Stimulated activated CD4-positive, alpha-beta T cell treated with anti-CD3 and anti-CD28 coated beads, Interleukin-12 subunit alpha, Interleukin-12 subunit beta, amount 100 ng/mL, for 4 hours (primary cell): ENCODE data around the gene DTNBP1.

Source experiments
- DNase-seq: peaks from one replicate; pipeline ENCODE4 v3.0.0-alpha.2; 2020

The DTNBP1 gene, protein sequence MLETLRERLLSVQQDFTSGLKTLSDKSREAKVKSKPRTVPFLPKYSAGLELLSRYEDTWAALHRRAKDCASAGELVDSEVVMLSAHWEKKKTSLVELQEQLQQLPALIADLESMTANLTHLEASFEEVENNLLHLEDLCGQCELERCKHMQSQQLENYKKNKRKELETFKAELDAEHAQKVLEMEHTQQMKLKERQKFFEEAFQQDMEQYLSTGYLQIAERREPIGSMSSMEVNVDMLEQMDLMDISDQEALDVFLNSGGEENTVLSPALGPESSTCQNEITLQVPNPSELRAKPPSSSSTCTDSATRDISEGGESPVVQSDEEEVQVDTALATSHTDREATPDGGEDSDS

GRCh38 chr6:15662326-15663129 is at the start of gene DTNBP1:
TSS of gene DTNBP1 (minus strand) at chr6:15663028. CDS start at chr6:15662869, 159 bp downstream.
- peak; percentile 84 for DNase-seq

GRCh38 chr6:15709651-15710269 is 46.9 kb upstream of the DTNBP1 start:
- no peak for DNase-seq

DNA sequence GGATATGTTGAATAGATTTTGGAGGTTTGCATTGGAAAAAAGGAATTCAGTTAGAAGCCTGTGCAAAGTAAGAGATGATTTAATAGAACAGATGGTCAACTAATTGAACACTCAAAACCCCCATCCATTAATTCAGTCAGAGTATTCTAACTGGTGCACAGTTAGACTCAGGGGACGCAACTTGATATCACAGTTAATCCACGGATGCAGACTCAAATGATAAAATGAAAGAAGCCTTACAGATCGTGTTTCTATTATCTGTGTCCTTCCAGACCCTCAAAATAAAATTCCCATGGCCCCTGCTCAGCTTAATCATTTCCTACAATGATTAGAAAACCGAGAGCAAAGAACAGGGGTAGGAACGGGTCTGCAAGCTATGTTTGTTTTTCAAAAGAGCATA is 45.4 kb upstream of the DTNBP1 start:
- DNase-seq, result no peak

DNA sequence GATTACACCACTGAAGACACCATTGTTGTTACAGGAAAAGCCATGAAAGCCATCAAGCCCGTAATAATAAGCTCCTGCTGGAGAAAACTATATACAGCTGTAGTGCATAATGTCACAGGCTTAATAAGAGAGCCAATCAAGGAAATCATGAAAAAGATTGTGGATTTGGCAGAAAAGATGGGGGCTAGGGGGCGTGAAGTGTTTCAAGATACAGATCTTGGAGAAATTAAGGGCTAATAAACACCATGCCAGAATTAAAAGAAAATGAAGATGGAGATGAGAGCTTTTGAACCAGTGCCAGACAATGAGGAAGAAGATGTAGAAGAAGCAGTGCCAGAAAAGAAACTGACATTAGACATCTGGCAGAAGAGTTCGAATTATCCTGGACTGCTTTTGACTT is 43.2 kb upstream of the DTNBP1 start:
- DNase-seq, result no peak

- no peak for DNase-seq
Measured at GRCh38 chr6:15698471-15698870, 35.6 kb upstream of the DTNBP1 start.

DNA sequence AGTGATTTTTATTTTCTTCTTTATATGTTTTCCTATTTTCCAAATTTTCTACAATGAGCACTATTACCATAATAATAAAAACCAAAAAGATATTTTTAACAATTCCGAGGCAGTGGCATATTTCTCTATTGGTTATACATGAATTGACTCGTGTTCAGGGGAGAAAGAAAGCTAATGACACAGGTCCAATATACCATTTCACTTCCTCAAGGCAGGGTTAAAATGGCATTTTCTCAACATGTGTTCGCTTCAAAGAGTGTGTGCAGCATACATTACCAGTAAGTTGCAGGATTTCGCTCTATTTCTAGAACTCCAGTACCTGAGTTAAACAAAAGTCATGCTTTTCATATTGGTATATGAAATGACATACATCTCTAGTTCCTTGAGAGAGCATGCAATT is 35.1 kb upstream of the DTNBP1 start:
- no peak for DNase-seq

- peak; percentile 73 for DNase-seq
Measured at GRCh38 chr6:15691250-15691869, 28.5 kb upstream of the DTNBP1 start.

GRCh38 chr6:15690510-15690909 is 27.7 kb upstream of the DTNBP1 start:
- no peak for DNase-seq

- DNase-seq, result no peak
Measured at GRCh38 chr6:15689586-15690482, 27.0 kb upstream of the DTNBP1 start.

- no peak for DNase-seq
Measured at GRCh38 chr6:15685619-15686018, 22.8 kb upstream of the DTNBP1 start.

DNA sequence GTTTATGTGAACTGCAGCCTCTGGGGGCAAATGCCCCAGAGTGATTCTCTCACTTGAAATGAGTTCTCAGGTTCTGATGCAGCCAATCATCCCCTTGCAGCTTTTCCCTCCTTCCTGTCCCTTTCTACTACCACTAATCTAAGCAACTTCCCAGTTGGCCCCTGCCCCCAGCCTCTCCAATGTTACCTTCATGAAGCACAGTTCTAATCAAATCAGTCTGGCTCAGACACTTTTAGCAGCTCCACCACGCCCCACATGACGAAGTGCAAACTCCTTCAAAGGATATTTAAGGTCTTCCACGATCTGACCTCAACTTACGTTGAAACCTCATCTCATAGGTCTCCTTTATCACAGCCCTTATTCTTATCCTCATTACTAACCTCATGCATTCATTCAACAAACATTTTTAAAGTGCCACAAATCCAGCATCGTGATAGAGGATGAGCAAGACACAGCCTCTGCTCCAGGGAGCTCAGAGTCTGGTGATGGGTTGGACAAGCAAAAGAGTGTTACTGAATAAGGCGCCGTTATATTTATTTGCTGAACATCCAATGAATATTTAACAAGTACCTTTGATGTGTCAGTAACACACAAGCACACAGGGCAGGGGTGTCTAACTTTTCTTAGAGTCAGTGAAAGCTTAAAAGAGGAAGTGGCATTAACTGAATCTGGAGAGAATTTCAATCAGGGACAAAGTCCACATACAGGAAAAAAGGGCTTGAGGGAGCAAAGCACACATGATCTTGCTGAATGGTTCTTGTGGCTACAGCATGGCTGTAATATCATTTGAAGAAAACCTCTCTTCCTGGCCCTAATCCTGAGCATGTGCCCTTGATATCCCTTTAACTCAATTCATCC is 20.4 kb upstream of the DTNBP1 start:
- no peak for DNase-seq

DNA sequence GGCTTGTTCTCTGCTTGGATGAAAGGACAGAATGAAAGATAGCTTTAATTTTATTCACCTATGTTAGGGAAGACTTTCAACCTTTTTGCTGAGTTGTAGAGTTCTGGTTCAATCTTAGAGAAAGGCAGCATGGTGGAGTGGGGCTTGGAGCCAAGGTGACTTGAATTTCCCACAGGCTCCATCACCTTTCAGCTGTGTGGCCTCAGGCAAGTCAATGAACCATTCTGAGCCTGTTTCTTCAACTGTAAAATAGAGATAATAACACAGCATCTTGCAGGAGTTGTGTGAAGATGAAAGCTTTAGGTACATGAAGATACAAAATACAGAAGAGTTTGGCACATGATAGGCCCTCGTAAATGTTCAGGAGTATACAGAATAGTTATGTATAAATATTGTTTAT is 19.1 kb upstream of the DTNBP1 start:
- DNase-seq, result no peak

- DNase-seq, result no peak
Measured at GRCh38 chr6:15678514-15678913, 15.7 kb upstream of the DTNBP1 start.

DNA sequence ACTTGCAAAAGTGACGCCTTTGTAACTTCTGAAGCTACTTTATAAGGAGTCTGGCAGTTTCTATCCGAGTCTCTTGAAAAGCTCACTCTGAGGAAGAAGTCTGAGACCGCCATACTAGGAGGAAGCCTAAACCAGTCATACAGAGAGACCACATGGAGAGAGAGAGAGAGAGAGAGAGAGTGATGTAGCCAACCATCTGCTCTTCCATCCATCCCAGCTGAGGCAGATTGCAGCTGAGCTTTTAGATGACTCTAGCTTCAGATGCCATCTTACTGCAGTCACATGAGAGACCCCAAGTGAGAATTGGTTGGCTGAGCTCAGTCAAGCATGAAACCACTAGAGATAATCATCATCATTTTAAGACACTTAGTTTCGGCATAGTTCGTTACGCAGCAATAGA is 15.0 kb upstream of the DTNBP1 start:
- DNase-seq, result no peak

GRCh38 chr6:15675536-15676220 is 12.8 kb upstream of the DTNBP1 start:
- no peak for DNase-seq

- DNase-seq, result no peak
Measured at GRCh38 chr6:15674690-15675386, 12.0 kb upstream of the DTNBP1 start.

GRCh38 chr6:15673666-15674065 is 10.8 kb upstream of the DTNBP1 start:
- DNase-seq, result no peak

- no peak for DNase-seq
Measured at GRCh38 chr6:15672818-15673217, 10.0 kb upstream of the DTNBP1 start.

- DNase-seq, result no peak
Measured at GRCh38 chr6:15672291-15672690, 9.5 kb upstream of the DTNBP1 start.

DNA sequence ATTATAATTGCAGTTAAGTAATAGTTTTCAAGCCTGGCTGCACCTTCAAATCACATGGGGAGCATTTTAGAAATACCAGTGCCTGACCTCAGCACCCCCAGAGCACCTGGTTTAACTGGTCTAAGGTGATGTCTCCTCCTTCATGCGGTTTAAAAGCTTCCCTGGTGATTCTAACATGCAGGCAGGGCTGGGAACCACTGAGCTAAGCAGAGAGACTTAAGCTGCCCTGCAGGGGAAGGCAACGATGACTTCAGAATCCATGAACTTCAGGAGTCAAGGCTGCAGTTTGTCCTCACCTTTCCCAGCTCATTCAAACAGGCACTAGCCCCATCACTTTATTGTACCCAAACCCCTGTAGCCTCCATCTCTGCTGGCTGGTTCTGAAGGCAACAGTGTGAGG is 6.1 kb upstream of the DTNBP1 start:
- DNase-seq, result no peak
